Body of pancreas (tissue), 4 donors: Measurements from ENCODE around the gene LIPC.

Experiments used
- CTCF ChIP-seq, 7 experiments: fragments of 450-650 bp in 4 of 7; fragments of 200-600 bp in 3 of 7; sonication (generic) in 3 of 7; IDR thresholded peaks; one replicate each; pipeline ENCODE4 v1.5.1; 2016 to 2019; ENCODE audit warnings: antibody characterized with exemption in 7 of 7
- POLR2A ChIP-seq, 3 donors: fragments of 450-650 bp; IDR thresholded peaks; one replicate each; pipeline ENCODE4 v1.6.1; 2016; ENCODE audit warnings: antibody characterized with exemption in 3 of 3, mild to moderate bottlenecking in 2 of 3

GRCh38 chr15:58528188-58528870, 96.5 kb downstream of the LIPC start:
- TF ChIP-seq CTCF (IDR thresholded peaks at IDR 0.05) = no peak
- TF ChIP-seq POLR2A (IDR thresholded peaks at IDR 0.05) = no peak
